Measurements from ENCODE around the gene C1GALT1.

- TF ChIP-seq POLR2A (conservative IDR thresholded peaks at IDR 0.05) (no peak), CTCF (IDR thresholded peaks at IDR 0.05 in 2 of 3, conservative IDR thresholded peaks at IDR 0.05 in 1 of 3; ENCODE audit: insufficient read depth in 2 of 3, low read depth in 1 of 3, low read length in 3 of 3) (no peak)
These were observed 53.0 kb downstream of the C1GALT1 start for GRCh38 chr7:7235347-7235746.

All from K562 (cell line).